Neutrophil (primary cell): ENCODE data around the gene ABCC4.

ENCODE experiments used
- H3K27ac ChIP-seq: fragments of 200-600 bp; sonication (generic); 2 replicates; pipeline ENCODE4 v1.5.1; 2016; ENCODE audit warnings: mild to moderate bottlenecking, moderate library complexity
- H3K27me3 ChIP-seq: fragments of 200-600 bp; sonication (generic); 2 replicates; pipeline ENCODE4 v1.6.0; 2016; ENCODE audit warnings: mild to moderate bottlenecking
- H3K36me3 ChIP-seq: fragments of 200-600 bp; sonication (generic); 2 replicates; pipeline ENCODE4 v1.5.1; 2017
- H3K4me1 ChIP-seq, 2 experiments: fragments of 200-600 bp in 1 of 2; sonication (generic) in 1 of 2; 1 replicate in 1 of 2; 2 replicates in 1 of 2; pipeline versions ENCODE4 v1.5.1 to v1.6.1; 2013 to 2016; ENCODE audit warnings: low read depth in 1 of 2, low read length in 1 of 2, mild to moderate bottlenecking in 1 of 2, moderate library complexity in 1 of 2; ENCODE audit not compliant: control insufficient read depth in 1 of 2, insufficient read depth in 1 of 2
- H3K4me3 ChIP-seq, 2 experiments: fragments of 200-600 bp in 1 of 2; sonication (generic) in 1 of 2; 1 replicate in 1 of 2; 2 replicates in 1 of 2; pipeline ENCODE4 v1.5.1; 2013 to 2016; ENCODE audit warnings: low read depth in 1 of 2, low read length in 1 of 2, mild to moderate bottlenecking in 1 of 2, moderate library complexity in 1 of 2
- H3K9me3 ChIP-seq: fragments of 200-600 bp; sonication (generic); 2 replicates; pipeline ENCODE4 v1.5.1; 2016
- TF ChIP-seq, protein P1 (sequence below): fragments of 200-600 bp; sonication (generic); IDR thresholded peaks from 2 replicates; pipeline ENCODE4 v1.5.1; 2016; ENCODE audit warnings: antibody characterized with exemption

Gene ABCC4

DNA sequence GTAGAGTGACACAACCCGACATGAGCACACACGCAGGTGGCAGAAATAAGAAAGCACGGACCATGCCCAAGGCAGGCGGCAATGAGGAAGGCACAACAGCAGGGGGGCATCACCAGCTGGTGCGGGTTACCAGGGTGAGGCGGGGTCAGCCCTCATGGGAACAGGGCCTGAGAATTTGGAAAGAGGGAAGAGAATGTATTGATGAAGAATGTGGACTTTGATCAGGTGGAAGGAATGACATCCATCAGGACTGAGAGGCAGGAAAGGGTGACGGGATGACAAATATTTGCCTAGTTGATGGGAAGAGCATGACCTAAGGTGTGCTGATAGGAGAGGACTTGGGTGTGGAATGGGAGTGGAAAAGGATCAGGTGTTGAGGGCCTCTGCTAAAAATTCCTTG lies 177.5 kb downstream of the ABCC4 start:
- H3K27ac ChIP-seq: no peak overlapping the region
- no peaks in the 10 kb centered on the region for H3K36me3 ChIP-seq
- TF ChIP-seq, protein P1, sequence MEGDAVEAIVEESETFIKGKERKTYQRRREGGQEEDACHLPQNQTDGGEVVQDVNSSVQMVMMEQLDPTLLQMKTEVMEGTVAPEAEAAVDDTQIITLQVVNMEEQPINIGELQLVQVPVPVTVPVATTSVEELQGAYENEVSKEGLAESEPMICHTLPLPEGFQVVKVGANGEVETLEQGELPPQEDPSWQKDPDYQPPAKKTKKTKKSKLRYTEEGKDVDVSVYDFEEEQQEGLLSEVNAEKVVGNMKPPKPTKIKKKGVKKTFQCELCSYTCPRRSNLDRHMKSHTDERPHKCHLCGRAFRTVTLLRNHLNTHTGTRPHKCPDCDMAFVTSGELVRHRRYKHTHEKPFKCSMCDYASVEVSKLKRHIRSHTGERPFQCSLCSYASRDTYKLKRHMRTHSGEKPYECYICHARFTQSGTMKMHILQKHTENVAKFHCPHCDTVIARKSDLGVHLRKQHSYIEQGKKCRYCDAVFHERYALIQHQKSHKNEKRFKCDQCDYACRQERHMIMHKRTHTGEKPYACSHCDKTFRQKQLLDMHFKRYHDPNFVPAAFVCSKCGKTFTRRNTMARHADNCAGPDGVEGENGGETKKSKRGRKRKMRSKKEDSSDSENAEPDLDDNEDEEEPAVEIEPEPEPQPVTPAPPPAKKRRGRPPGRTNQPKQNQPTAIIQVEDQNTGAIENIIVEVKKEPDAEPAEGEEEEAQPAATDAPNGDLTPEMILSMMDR: no peak
- no peaks in the 10 kb centered on the region for H3K9me3 ChIP-seq
- no peaks in the 10 kb centered on the region for H3K27me3 ChIP-seq
- no peaks in the 10 kb centered on the region for H3K4me1 ChIP-seq
- no peak overlapping the region for H3K4me3 ChIP-seq

DNA sequence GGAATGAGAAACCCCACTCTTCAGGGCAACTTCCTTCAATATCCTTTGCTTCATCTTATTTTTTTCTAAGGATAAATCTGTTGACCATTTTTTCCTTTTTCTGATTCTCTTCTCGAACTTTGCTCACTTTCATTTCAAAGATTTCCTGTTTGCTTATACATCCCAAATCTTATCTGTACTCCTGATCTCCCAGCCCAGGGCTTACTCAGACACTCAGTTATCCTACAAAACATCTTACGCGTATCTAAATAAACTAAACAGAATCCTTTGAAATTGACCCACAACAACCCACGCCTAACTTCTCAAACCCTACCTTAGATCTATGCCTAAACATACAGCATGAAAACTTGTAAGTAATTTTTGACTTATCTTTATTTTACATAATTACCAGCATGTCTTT lies 179.2 kb downstream of the ABCC4 start:
- Histone ChIP-seq H3K4me1 (no peaks in the 10 kb centered on the region), H3K27me3 (no peaks in the 10 kb centered on the region)

DNA sequence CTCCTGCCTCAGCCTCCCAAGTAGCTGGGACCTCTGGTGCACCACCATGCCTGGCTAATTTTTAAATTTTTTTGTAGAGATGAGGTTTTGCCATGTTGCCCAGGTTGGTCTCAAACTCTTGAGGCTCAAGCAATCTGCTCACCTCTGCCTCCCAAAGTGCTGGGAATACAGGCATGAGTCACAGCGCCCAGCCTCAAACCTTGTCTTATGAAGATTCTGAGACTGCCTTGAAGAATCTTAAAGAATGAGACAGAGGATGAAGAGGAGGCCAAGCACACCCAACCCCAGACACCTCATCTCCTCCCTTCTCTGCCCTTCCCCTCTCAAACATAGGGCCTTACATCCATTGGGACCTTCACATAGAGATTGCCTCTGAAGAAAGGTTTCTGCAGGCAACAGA lies 179.7 kb downstream of the ABCC4 start:
- no peak overlapping the region for H3K4me3 ChIP-seq
- no peaks in the 10 kb centered on the region for H3K4me1 ChIP-seq
- H3K9me3 ChIP-seq: no peaks in the 10 kb centered on the region
- no peak overlapping the region for H3K27ac ChIP-seq
- TF ChIP-seq, protein P1: no peak
- H3K36me3 ChIP-seq: no peaks in the 10 kb centered on the region
- H3K27me3 ChIP-seq: no peaks in the 10 kb centered on the region

More for the DNA sequence above, 179.2 kb downstream of the ABCC4 start:
- no peaks in the 10 kb centered on the region for H3K36me3 ChIP-seq
- TF ChIP-seq, protein P1: no peak
- no peaks in the 10 kb centered on the region for H3K9me3 ChIP-seq
- no peak overlapping the region for H3K27ac ChIP-seq
- H3K4me3 ChIP-seq: no peak overlapping the region

DNA sequence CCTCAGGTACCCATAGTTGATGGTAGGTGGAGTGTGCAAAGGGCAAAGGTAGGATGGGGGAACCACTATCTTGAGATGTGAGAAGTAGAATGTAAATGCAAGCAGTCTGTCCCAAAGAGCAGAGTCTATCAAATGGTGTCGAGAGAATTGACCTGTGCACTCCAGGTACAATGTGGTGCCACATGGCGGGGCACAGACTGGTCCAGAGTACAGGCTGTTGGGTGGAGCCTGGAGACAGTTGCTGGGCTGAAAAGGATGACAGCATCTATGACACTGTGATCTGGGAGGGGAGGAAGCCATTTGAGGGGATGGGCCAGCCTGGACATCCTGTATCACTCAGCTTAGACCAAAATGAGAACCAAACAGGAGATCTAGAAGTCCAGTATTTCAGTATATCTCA lies 180.6 kb downstream of the ABCC4 start:
- Histone ChIP-seq H3K27me3 (no peaks in the 10 kb centered on the region), H3K4me3 (no peak overlapping the region), H3K36me3 (no peaks in the 10 kb centered on the region), H3K9me3 (no peaks in the 10 kb centered on the region), H3K4me1 (no peaks in the 10 kb centered on the region), H3K27ac (no peak overlapping the region)
- TF ChIP-seq, protein P1: no peak

DNA sequence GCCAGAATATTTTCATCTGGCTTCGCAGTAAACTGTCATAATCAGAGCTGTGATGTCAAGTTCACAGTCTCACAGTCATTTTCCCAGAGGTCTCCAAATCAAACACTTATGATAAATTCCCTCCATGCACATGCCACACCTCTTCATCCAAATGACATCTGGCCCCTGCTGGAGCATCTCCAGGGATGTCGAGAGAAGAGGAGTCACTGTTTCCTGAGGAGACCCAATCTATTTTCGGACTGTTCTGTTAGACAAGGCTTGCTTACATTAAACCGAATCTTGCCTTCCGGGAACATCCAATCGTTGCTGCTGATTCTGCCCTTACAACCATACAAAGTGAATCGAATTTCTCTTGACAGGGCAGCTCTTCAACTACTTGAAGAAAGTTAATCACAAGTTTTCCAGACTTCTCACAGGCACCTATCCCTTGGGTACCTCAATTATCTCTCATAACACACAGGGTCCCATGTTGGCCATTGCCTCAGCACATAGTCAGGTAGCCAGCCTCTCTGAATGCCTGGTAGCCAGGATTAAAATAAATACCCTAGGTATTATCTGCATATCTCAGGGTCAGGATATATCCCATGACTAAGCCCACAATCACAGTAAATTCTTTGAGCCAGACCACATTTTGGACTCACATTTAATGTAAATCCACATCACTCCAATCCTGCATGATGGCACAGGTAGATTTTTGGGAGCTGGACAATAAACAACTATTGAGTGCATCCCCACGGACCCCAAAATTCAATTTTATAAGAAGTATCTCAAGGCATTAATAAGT lies 182.5 kb downstream of the ABCC4 start:
- Histone ChIP-seq H3K27me3 (no peaks in the 10 kb centered on the region), H3K4me1 (no peaks in the 10 kb centered on the region), H3K27ac (no peak overlapping the region), H3K4me3 (no peak overlapping the region), H3K9me3 (no peaks in the 10 kb centered on the region), H3K36me3 (no peaks in the 10 kb centered on the region)
- TF ChIP-seq, protein P1: no peak
